Measurements from ENCODE around the gene C1orf159.

C1orf159 gene

GRCh38 chr1:1120866-1121591 is 5.1 kb upstream of the C1orf159 start:
- Histone ChIP-seq H3K4me1 (ENCODE audit: control insufficient read depth, insufficient read depth, low read length) (no peaks in the 10 kb centered on the region), H3K9me3 (ENCODE audit: control insufficient read depth, insufficient read depth, low read depth, low read length) (no peaks in the 10 kb centered on the region), H3K36me3 (ENCODE audit: control insufficient read depth in 2 of 2, insufficient read depth in 1 of 2, low read length in 2 of 2) (no peaks in the 10 kb centered on the region), H3K4me3 (ENCODE audit: low read depth, low read length) (no peak overlapping the region), H3K27ac (ENCODE audit: extremely low read depth, low read depth, low read length) (no peak overlapping the region)
- ChIA-PET CTCF (interaction anchor here (0.6 to 7.2 kb wide), 13 partner anchors 27 to 1276 kb away, joined by 3 to 76 read pairs (median 4); partner anchors contain the start of gene SDF4), POLR2A (interaction anchor here (0.6 to 1.9 kb wide), 5 partner anchors 89 to 171 kb away, joined by 3 to 6 read pairs (median 4); partner anchors contain the start of gene SDF4)
- TF ChIP-seq ZBTB21 (tag by site-specific recombination; IDR thresholded peaks at IDR 0.05) (no peak), ZBTB17 (tag by site-specific recombination; IDR thresholded peaks at IDR 0.05) (no peak), ZNF341 (tag by site-specific recombination; IDR thresholded peaks at IDR 0.05; ENCODE audit: low read depth) (peak; percentile 74), GLIS2 (tag by site-specific recombination; IDR thresholded peaks at IDR 0.05) (peak; percentile 45; the same call in 1 of the 2 replicates), ZNF596 (tag by site-specific recombination; IDR thresholded peaks at IDR 0.05) (no peak), ZFP69B (tag by site-specific recombination; IDR thresholded peaks at IDR 0.05) (peak; percentile 66), ZIC2 (tag by site-specific recombination; IDR thresholded peaks at IDR 0.05) (peak; percentile 33; the same call in 1 of the 2 replicates), BCL6B (tag by site-specific recombination; IDR thresholded peaks at IDR 0.05) (no peak), ZNF692 (tag by site-specific recombination; IDR thresholded peaks at IDR 0.05) (peak; percentile 52; the same call in 1 of the 2 replicates)

- no peaks in the 10 kb centered on the region for H3K4me1 ChIP-seq (ENCODE audit: control insufficient read depth, insufficient read depth, low read length)
Measured at GRCh38 chr1:1120096-1120495, 4.2 kb upstream of the C1orf159 start.

GRCh38 chr1:1119272-1119890 is 3.5 kb upstream of the C1orf159 start:
- TF ChIP-seq ZFP37 (tag by site-specific recombination; IDR thresholded peaks at IDR 0.05) = no peak
- TF ChIP-seq ZIC2 (tag by site-specific recombination; IDR thresholded peaks at IDR 0.05) = peak; percentile 26; the same call in 1 of the 2 replicates
- ChIA-PET POLR2A (no interaction called here), CTCF (interaction anchor here (0.7 to 7.2 kb wide), 4 partner anchors 132 to 172 kb away, joined by 3 to 76 read pairs (median 14); no protein-coding TSS in a partner anchor)
- Histone ChIP-seq H3K27ac (ENCODE audit: extremely low read depth, low read depth, low read length) (no peak overlapping the region), H3K4me1 (ENCODE audit: control insufficient read depth, insufficient read depth, low read length) (no peaks in the 10 kb centered on the region), H3K9me3 (ENCODE audit: control insufficient read depth, insufficient read depth, low read depth, low read length) (no peaks in the 10 kb centered on the region), H3K36me3 (ENCODE audit: control insufficient read depth in 2 of 2, insufficient read depth in 1 of 2, low read length in 2 of 2) (no peaks in the 10 kb centered on the region), H3K4me3 (ENCODE audit: low read depth, low read length) (no peak overlapping the region)

More at GRCh38 chr1:1120096-1120495, 4.2 kb upstream of the C1orf159 start:
- Histone ChIP-seq H3K9me3 (ENCODE audit: control insufficient read depth, insufficient read depth, low read depth, low read length) (no peaks in the 10 kb centered on the region), H3K4me3 (ENCODE audit: low read depth, low read length) (no peak overlapping the region), H3K36me3 (ENCODE audit: control insufficient read depth in 2 of 2, insufficient read depth in 1 of 2, low read length in 2 of 2) (no peaks in the 10 kb centered on the region), H3K27ac (ENCODE audit: extremely low read depth, low read depth, low read length) (no peak overlapping the region)
- TF ChIP-seq ZNF302 (tag by site-specific recombination; IDR thresholded peaks at IDR 0.05; ENCODE audit: low read depth) (no peak), ZNF600 (tag by site-specific recombination; IDR thresholded peaks at IDR 0.05) (peak; percentile 16; the same call in 1 of the 2 replicates)
- CTCF ChIA-PET = interaction anchor here (0.6 to 7.2 kb wide), 6 partner anchors 105 to 434 kb away, joined by 3 to 76 read pairs (median 13); partner anchors contain the start of gene SDF4
- POLR2A ChIA-PET = interaction anchor here (0.6 kb wide), 1 partner anchor 90 kb away, joined by 6 read pairs; no protein-coding TSS in a partner anchor

- Histone ChIP-seq H3K9me3 (ENCODE audit: control insufficient read depth, insufficient read depth, low read depth, low read length) (no peaks in the 10 kb centered on the region), H3K4me3 (ENCODE audit: low read depth, low read length) (no peak overlapping the region), H3K4me1 (ENCODE audit: control insufficient read depth, insufficient read depth, low read length) (no peaks in the 10 kb centered on the region), H3K27ac (ENCODE audit: extremely low read depth, low read depth, low read length) (no peak overlapping the region), H3K36me3 (ENCODE audit: control insufficient read depth in 2 of 2, insufficient read depth in 1 of 2, low read length in 2 of 2) (no peaks in the 10 kb centered on the region)
- no peak for TF ChIP-seq ZBTB48 (tag by site-specific recombination; IDR thresholded peaks at IDR 0.05)
- TF ChIP-seq YY2 (tag by site-specific recombination; IDR thresholded peaks at IDR 0.05) = no peak
- TF ChIP-seq ZNF549 (tag by site-specific recombination; IDR thresholded peaks at IDR 0.05) = no peak
- TF ChIP-seq ZEB2 (tag by site-specific recombination; IDR thresholded peaks at IDR 0.05) = no peak
- TF ChIP-seq ZNF121 (tag by site-specific recombination; IDR thresholded peaks at IDR 0.05) = no peak
- ChIA-PET CTCF (interaction anchor here (0.7 to 7.2 kb wide), 4 partner anchors 134 to 203 kb away, joined by 3 to 76 read pairs (median 5); no protein-coding TSS in a partner anchor), POLR2A (no interaction called here)
Measured at GRCh38 chr1:1118876-1119220, 3.0 kb upstream of the C1orf159 start.
